Left ventricle myocardium inferior (tissue), 1 donor: Measurements from ENCODE around the gene ISYNA1. TPM values are rescaled to one million over a fixed set of nuclear protein-coding genes. Genes with fewer than 3 reads are reported as not detected.
A peak's percentile ranks its signal among the peaks of the same experiment; 100 is the strongest.

Experiments used
- DNase-seq: peaks from one replicate; pipeline ENCODE4 v3.0.0-alpha.2; 2020
- H3K27ac ChIP-seq: fragments of 200-600 bp; replicated peaks from 2 replicates; pipeline ENCODE4 v1.8.0; 2021
- H3K27me3 ChIP-seq: fragments of 200-600 bp; 2 replicates; pipeline ENCODE4 v1.8.0; 2021; ENCODE audit warnings: low read depth
- H3K36me3 ChIP-seq: fragments of 200-600 bp; 2 replicates; pipeline ENCODE4 v1.8.0; 2021
- H3K4me1 ChIP-seq: fragments of 200-600 bp; 2 replicates; pipeline ENCODE4 v1.8.0; 2021
- H3K4me3 ChIP-seq: fragments of 200-600 bp; 2 replicates; pipeline ENCODE4 v1.8.0; 2021; ENCODE audit warnings: mild to moderate bottlenecking, moderate library complexity
- H3K9me3 ChIP-seq: fragments of 200-600 bp; replicated peaks from 2 replicates; pipeline ENCODE4 v1.8.0; 2021
- CTCF ChIP-seq: fragments of 200-600 bp; IDR thresholded peaks from 2 replicates; pipeline ENCODE4 v1.8.0; 2021; ENCODE audit warnings: antibody characterized with exemption, mild to moderate bottlenecking, borderline replicate concordance
- intact Hi-C: fragments of 100-400 bp; cut with micrococcal nuclease; formaldehyde crosslinking; loops from one replicate; pipeline ENCODE4 v1.11.0; 2022
- total RNA-seq: library from RNA; stranded (reverse); fragmentation: NEBNext Ultra II Directional; extraction: Animal tissue kit (Norgen Biotek cat#: 25700); gene quantifications from one replicate; pipeline ENCODE4 v1.2.1, GENCODE V29; 2021
- donor health status: DM: no; HTN: yes; CAD: no; lungs with severe emphysema.

The ISYNA1 gene
- total RNA-seq, 1 donor from 2014 or later: 24.1 TPM

GRCh38 chr19:18401580-18402112, 36.3 kb downstream of the ISYNA1 start:
- peak; percentile 63 for DNase-seq
- Histone ChIP-seq H3K27me3 (peaks cover 17% of the 10 kb centered on the region), H3K27ac (peak overlapping the region; percentile 23), H3K36me3 (no peaks in the 10 kb centered on the region), H3K9me3 (no peaks in the 10 kb centered on the region), H3K4me3 (no peak overlapping the region), H3K4me1 (peaks cover 17% of the 10 kb centered on the region)
- intact Hi-C loops: no loop called here
- peak; percentile 39 for TF ChIP-seq CTCF

- Histone ChIP-seq H3K27ac (no peak overlapping the region), H3K27me3 (peaks cover 23% of the 10 kb centered on the region), H3K36me3 (no peaks in the 10 kb centered on the region), H3K4me3 (no peak overlapping the region), H3K9me3 (no peaks in the 10 kb centered on the region), H3K4me1 (peaks cover 24% of the 10 kb centered on the region)
- no peak for TF ChIP-seq CTCF
- intact Hi-C loops: no loop called here
- no peak for DNase-seq
These were observed 38.9 kb downstream of the ISYNA1 start for GRCh38 chr19:18399008-18399407.

GRCh38 chr19:18397242-18398202, 40.4 kb downstream of the ISYNA1 start, which contains the start of gene LRRC25:
Gene LRRC25, minus strand, starts transcription at chr19:18397622. Its CDS starts 659 bp downstream, at chr19:18396963.
- peak; percentile 46 for DNase-seq
- Histone ChIP-seq H3K27ac (peak within 1 kb of the TSS; percentile 51), H3K36me3 (no peaks in the 10 kb centered on the region), H3K4me1 (peaks cover 24% of the 10 kb centered on the region), H3K9me3 (no peaks in the 10 kb centered on the region), H3K4me3 (peak within 1 kb of the TSS; percentile 48), H3K27me3 (peaks cover 23% of the 10 kb centered on the region)
- no peak for TF ChIP-seq CTCF
- intact Hi-C loops: no loop called here

GRCh38 chr19:18396471-18397241, 41.3 kb downstream of the ISYNA1 start:
- TF ChIP-seq CTCF: no peak
- Histone ChIP-seq H3K27ac (peak overlapping the region; percentile 51), H3K4me1 (peaks cover 24% of the 10 kb centered on the region), H3K36me3 (no peaks in the 10 kb centered on the region), H3K9me3 (no peaks in the 10 kb centered on the region), H3K4me3 (peak overlapping the region; percentile 48), H3K27me3 (peaks cover 23% of the 10 kb centered on the region)
- intact Hi-C loops: no loop called here
- no peak for DNase-seq

GRCh38 chr19:18393836-18394235, 44.1 kb downstream of the ISYNA1 start:
- H3K27ac ChIP-seq: no peak overlapping the region
- no peaks in the 10 kb centered on the region for H3K36me3 ChIP-seq
- intact Hi-C loops: no loop called here
- TF ChIP-seq CTCF: no peak
- peaks cover 19% of the 10 kb centered on the region for H3K4me1 ChIP-seq
- peaks cover 23% of the 10 kb centered on the region for H3K27me3 ChIP-seq
- peaks cover 4% of the 10 kb centered on the region for H3K9me3 ChIP-seq
- peak overlapping the region; percentile 36 for H3K4me3 ChIP-seq
- peak; percentile 54 for DNase-seq
